Hepatocyte (in vitro differentiated cells): Measurements from ENCODE around the gene HSP90B1. TPM values are rescaled to one million over a fixed set of nuclear protein-coding genes. Genes with fewer than 3 reads are reported as not detected.

Experiments
- DNase-seq: peaks from one replicate; pipeline ENCODE4 v3.0.0-alpha.2; 2016; ENCODE audit warnings: low spot score
- H2AFZ ChIP-seq: fragments of 200-600 bp; sonication (generic); 2 replicates; pipeline ENCODE4 v1.6.0; 2016; ENCODE audit warnings: antibody characterized with exemption, mild to moderate bottlenecking
- H3K27ac ChIP-seq: fragments of 200-600 bp; sonication (generic); 2 replicates; pipeline ENCODE4 v1.5.1; 2016; ENCODE audit warnings: mild to moderate bottlenecking
- H3K27me3 ChIP-seq: fragments of 200-600 bp; sonication (generic); 2 replicates; pipeline ENCODE4 v1.6.1; 2016
- H3K36me3 ChIP-seq: fragments of 200-600 bp; sonication (generic); replicated peaks from 2 replicates; pipeline ENCODE4 v1.5.1; 2016; ENCODE audit warnings: low read depth; ENCODE audit not compliant: insufficient read depth
- H3K4me1 ChIP-seq: fragments of 200-600 bp; sonication (generic); 2 replicates; pipeline ENCODE4 v1.5.1; 2016; ENCODE audit warnings: mild to moderate bottlenecking, moderate library complexity; ENCODE audit not compliant: insufficient read depth
- H3K4me2 ChIP-seq: fragments of 200-600 bp; sonication (generic); 2 replicates; pipeline ENCODE4 v1.6.0; 2016
- H3K4me3 ChIP-seq: fragments of 200-600 bp; sonication (generic); 2 replicates; pipeline ENCODE4 v1.5.1; 2016; ENCODE audit warnings: mild to moderate bottlenecking
- H3K79me2 ChIP-seq: fragments of 200-600 bp; sonication (generic); 2 replicates; pipeline ENCODE4 v1.6.0; 2017; ENCODE audit warnings: mild to moderate bottlenecking
- H3K9me2 ChIP-seq: fragments of 200-600 bp; sonication (generic); replicated peaks from 2 replicates; pipeline ENCODE4 v1.6.0; 2017; ENCODE audit warnings: mild to moderate bottlenecking; ENCODE audit not compliant: insufficient read depth
- H3K9me3 ChIP-seq: fragments of 200-600 bp; sonication (generic); 2 replicates; pipeline ENCODE4 v1.5.1; 2016; ENCODE audit warnings: low read depth, mild to moderate bottlenecking
- H4K20me1 ChIP-seq: fragments of 200-600 bp; sonication (generic); 2 replicates; pipeline ENCODE4 v1.6.0; 2016; ENCODE audit warnings: mild to moderate bottlenecking; ENCODE audit not compliant: insufficient read depth, poor library complexity, severe bottlenecking
- CTCF ChIP-seq: fragments of 200-600 bp; sonication (generic); IDR thresholded peaks from 2 replicates; pipeline ENCODE4 v1.5.1; 2016; ENCODE audit warnings: antibody characterized with exemption, mild to moderate bottlenecking; ENCODE audit not compliant: poor library complexity
- EZH2 ChIP-seq: fragments of 200-600 bp; sonication (generic); IDR thresholded peaks from 2 replicates; pipeline ENCODE4 v1.6.1; 2016; ENCODE audit warnings: antibody characterized with exemption, mild to moderate bottlenecking, borderline replicate concordance
- EZH2phosphoT487 ChIP-seq: fragments of 200-600 bp; sonication (generic); IDR thresholded peaks from one replicate; pipeline ENCODE4 v1.6.1; 2018; ENCODE audit warnings: antibody characterized with exemption, mild to moderate bottlenecking, low read depth, moderate library complexity; ENCODE audit not compliant: unreplicated experiment, severe bottlenecking
- WGBS: methylation state at CpG from one replicate; pipeline ENCODE4 v1.1.6; 2016; ENCODE audit warnings: low lambda C conversion rate; ENCODE audit errors: missing lambda C conversion rate; 5-methylcytosine and 5-hydroxymethylcytosine counted together
- polyA plus RNA-seq: library from polyadenylated mRNA; unstranded; fragments of >200 nt; fragmentation: Nextera tagmentation; extraction: Ambion mirVana; gene quantifications from 2 replicates; pipeline ENCODE4 v1.2.1, GENCODE V29; 2016
- total RNA-seq: library from RNA; depleted of rRNA; stranded (reverse); fragments of >200 nt; gene quantifications from 2 replicates; pipeline ENCODE4 v1.2.3, GENCODE V29; 2014

HSP90B1 gene
- total and polyA plus RNA-seq, 2 experiments from 2014 or later = 1,289 to 1,309 TPM

GRCh38 chr12:103965255-103965589, 35.0 kb downstream of the HSP90B1 start:
- H3K79me2 ChIP-seq = peaks cover 64% of the 10 kb centered on the region
- TF ChIP-seq EZH2 (no peak), EZH2phosphoT487 (no peak), CTCF (no peak)
- WGBS = 3% methylated on average over 11 of the region's 11 CpGs

GRCh38 chr12:103965590-103966504, 35.6 kb downstream of the HSP90B1 start, which contains the start of gene TDG:
Gene TDG, plus strand, starts transcription at chr12:103965872. Its CDS starts 166 bp downstream, at chr12:103966038.
- TF ChIP-seq EZH2phosphoT487 (no peak), CTCF (peak; percentile 28)
- peak within 1 kb of the TSS; percentile 60 for H3K4me3 ChIP-seq
- peak within 1 kb of the TSS; percentile 97 for H3K27ac ChIP-seq
- H3K4me1 ChIP-seq = peaks cover 28% of the 10 kb centered on the region
- H3K36me3 ChIP-seq = no peaks in the 10 kb centered on the region
- H3K9me2 ChIP-seq = no peaks in the 10 kb centered on the region
- DNase-seq = peak; percentile 99
- peak within 1 kb of the TSS; percentile 85 for H3K4me2 ChIP-seq
- H3K9me3 ChIP-seq = no peaks in the 10 kb centered on the region
- peaks cover 70% of the 10 kb centered on the region for H3K79me2 ChIP-seq
- peak within 1 kb of the TSS; percentile 72 for H2AFZ ChIP-seq
- 1% methylated on average over 60 of the region's 64 CpGs for WGBS
- no peaks in the 10 kb centered on the region for H3K27me3 ChIP-seq
- H4K20me1 ChIP-seq = peaks cover 19% of the 10 kb centered on the region

More at GRCh38 chr12:103965255-103965589, 35.0 kb downstream of the HSP90B1 start:
- Histone ChIP-seq H3K9me2 (no peaks in the 10 kb centered on the region), H4K20me1 (peaks cover 13% of the 10 kb centered on the region), H3K4me2 (peak overlapping the region; percentile 84), H3K4me1 (peaks cover 28% of the 10 kb centered on the region), H2AFZ (peak overlapping the region; percentile 43), H3K36me3 (no peaks in the 10 kb centered on the region), H3K27me3 (no peaks in the 10 kb centered on the region), H3K4me3 (peak overlapping the region; percentile 50), H3K27ac (peak overlapping the region; percentile 89), H3K9me3 (no peaks in the 10 kb centered on the region)
- DNase-seq = no peak

GRCh38 chr12:103966736-103967135, 36.5 kb downstream of the HSP90B1 start:
- H2AFZ ChIP-seq = no peak overlapping the region
- DNase-seq = no peak
- peak overlapping the region; percentile 97 for H3K27ac ChIP-seq
- H3K4me3 ChIP-seq = peak overlapping the region; percentile 60
- H3K27me3 ChIP-seq = no peaks in the 10 kb centered on the region
- peaks cover 27% of the 10 kb centered on the region for H4K20me1 ChIP-seq
- peak overlapping the region; percentile 85 for H3K4me2 ChIP-seq
- H3K79me2 ChIP-seq = peaks cover 79% of the 10 kb centered on the region
- TF ChIP-seq EZH2phosphoT487 (no peak), CTCF (no peak), EZH2 (no peak)
- H3K4me1 ChIP-seq = peaks cover 28% of the 10 kb centered on the region
- no peaks in the 10 kb centered on the region for H3K36me3 ChIP-seq
- H3K9me2 ChIP-seq = no peaks in the 10 kb centered on the region
- no peaks in the 10 kb centered on the region for H3K9me3 ChIP-seq
- 0% methylated on average over 1 of the region's 1 CpG for WGBS
